Epithelial cell of prostate (primary cell): ENCODE results near the gene BARD1.
A peak's percentile ranks its signal among the peaks of the same experiment; 100 is the strongest.
"Not testable (repeated sequence)": the region's sequence is repeated elsewhere in the genome, so short reads cannot be mapped to it uniquely, and the experiment has no call there.

Source experiments
- DNase-seq: peaks from one replicate; pipeline ENCODE4 v3.0.0-alpha.2; 2011; ENCODE audit warnings: low read depth, low spot score
- H3K27ac ChIP-seq: fragments of 450-650 bp; 2 replicates; pipeline ENCODE4 v1.5.1; 2017; ENCODE audit warnings: mild to moderate bottlenecking

BARD1 gene

DNA sequence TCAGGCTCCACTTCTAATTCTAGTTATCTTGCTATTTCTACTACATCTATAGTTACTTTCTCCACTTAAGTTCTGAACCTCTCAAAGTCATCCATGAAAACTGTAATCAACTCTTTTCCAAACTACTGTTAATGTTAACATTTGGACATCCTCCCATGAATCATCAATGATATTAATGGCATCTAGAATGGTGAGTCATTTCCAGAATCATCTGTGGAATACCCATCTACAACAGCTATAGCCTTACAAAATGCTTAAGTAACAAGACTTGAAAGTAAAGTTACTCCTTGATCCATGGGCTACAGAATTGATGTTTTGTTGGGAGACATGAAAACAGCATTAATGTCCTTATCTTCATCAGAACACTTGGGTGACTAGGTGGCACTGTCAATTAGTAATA lies 35.4 kb downstream of the BARD1 start:
- no peak for DNase-seq
- no peak overlapping the region for H3K27ac ChIP-seq

- DNase-seq: no peak
- H3K27ac ChIP-seq: no peak overlapping the region
Observed at GRCh38 chr2:214772443-214773015, 37.0 kb downstream of the BARD1 start.

GRCh38 chr2:214765180-214765579 lies 44.3 kb downstream of the BARD1 start:
- peak; percentile 41 for DNase-seq
- no peak overlapping the region for H3K27ac ChIP-seq

- DNase-seq: no peak
- H3K27ac ChIP-seq: no peak overlapping the region
Observed at GRCh38 chr2:214753455-214753854, 56.0 kb downstream of the BARD1 start.

- H3K27ac ChIP-seq: no peak overlapping the region
- DNase-seq: no peak
Observed at GRCh38 chr2:214750529-214750928, 59.0 kb downstream of the BARD1 start.

DNA sequence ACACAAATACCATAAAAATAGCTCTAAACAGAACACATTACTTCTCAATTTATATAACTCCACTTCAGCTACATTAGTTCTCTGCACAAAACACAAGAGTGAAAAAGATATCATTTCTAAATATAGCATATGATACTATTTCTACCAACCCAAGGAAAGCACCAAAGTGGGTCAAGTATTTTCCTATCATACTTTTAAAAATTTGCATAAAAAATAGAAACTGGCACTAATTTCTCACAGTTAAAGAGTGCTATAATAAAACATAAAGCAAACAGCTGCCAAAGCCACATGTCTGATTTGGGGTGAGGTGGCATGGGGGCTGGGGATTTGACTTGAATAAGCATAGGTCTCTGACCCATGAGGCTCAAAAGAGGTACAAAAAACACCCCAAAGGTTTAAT lies 61.5 kb downstream of the BARD1 start:
- H3K27ac ChIP-seq: no peak overlapping the region
- no peak for DNase-seq

DNA sequence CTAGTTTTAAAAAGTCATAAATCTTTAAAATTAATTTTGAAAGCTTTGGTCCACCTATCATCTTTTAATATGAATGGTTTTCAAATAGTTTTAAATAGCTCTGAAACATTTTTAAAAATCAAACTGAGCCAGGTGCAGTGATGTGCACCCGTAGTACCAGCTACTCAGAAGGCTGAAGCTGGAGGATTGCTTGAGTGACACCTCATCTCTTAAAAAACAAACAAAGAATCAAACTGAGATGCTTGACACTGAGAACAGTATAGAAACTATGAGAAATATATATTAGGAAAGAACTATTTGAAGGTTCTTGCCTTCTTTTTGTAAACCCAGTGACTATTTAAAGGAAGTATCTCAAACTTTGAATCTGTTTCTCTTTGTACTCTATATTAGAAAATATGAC lies 67.4 kb downstream of the BARD1 start:
- H3K27ac ChIP-seq: no peak overlapping the region
- DNase-seq: no peak

DNA sequence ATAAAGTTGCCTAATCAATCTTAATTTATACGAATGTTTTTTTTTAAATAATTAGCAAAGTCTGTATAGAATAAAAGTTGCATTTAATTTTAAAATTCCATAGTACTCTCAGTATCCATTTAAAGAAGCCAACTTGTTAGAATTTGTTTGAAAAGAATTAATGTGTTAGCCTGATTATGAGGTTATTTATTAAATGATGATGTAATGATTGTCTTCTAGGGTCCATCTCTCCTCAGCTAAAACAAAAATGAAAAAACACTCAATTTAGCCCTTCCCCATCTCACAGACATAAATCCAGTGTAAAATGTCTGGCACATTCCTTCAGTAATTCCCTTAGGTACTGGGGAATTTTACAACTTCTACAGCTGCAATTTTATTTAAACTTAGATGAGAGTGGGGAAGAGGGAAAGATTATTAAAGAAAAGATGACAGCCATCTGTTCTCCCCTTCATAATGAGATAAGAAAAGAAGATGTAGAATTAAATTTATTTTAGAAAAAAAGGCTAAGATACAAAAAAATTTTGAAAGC lies 68.6 kb downstream of the BARD1 start:
- DNase-seq: no peak
- H3K27ac ChIP-seq: no peak overlapping the region

DNA sequence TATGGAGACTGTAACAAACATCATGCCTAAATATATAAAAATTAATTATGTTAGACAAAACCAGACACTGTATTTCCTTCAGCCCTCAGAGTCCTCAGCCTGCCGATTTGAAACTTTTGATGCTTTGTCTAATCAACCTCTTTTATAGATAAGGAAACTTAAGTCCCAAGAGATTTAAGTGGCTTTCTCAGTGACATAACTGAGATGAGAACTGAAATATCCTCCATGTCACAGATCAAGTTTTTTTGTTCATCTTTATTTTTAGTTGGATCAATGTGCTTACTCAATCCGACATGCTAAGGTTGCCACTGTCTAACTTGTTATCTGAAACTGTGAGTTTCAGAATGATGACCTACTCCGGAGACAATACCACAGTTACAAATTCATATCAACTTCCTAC lies 72.3 kb downstream of the BARD1 start:
- H3K27ac ChIP-seq: no peak overlapping the region
- DNase-seq: no peak

DNA sequence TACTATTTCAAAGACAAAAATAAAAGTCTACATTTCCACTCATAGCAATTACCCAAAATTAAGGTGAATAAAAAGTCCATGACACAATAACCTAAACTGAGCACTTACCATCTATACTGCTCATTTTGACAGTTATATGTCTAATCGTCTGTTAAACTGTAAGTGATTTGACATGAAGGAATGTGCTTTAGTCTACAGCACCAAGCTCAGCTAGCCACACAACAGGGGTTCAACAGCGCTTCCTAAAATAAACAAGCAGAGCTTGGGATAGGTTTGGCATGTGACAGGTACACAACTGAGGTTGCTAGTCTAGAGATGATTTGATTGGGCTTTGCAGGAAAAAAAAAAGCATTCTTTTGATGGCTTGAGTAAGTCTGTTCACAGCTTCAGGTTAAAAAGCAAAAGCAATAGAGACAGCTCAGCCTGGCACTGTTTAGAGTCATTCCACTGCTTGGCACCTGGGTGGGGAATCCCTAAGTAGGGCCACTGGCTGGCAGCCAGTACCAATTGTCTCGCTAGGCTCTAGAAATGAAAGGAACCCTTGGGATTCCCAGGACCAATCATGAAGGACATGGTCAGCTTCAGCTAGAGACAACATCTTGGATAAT lies 78.6 kb downstream of the BARD1 start:
- H3K27ac ChIP-seq: no peak overlapping the region
- no peak for DNase-seq

DNA sequence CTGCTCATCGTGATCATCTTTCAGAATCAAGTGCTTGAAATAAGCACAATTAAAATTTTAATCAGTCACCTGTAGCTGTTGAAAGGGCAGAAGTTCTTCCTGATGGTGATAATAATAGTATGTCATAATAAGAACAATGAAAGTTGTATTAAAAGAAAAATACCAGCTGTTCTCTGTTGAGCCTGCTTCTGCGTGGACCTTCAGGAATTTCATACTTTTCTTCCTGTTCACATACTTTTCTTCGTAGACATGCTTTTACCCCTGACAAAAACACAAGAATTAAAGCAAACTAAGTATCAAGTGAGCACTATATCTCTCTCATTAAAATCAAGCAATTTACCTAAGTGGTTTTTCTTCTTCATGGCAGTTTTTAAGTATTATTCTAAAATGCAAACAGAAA lies 79.2 kb downstream of the BARD1 start:
- DNase-seq: no peak
- H3K27ac ChIP-seq: no peak overlapping the region

GRCh38 chr2:214724741-214725140 lies 84.7 kb downstream of the BARD1 start:
- H3K27ac ChIP-seq: no peak overlapping the region
- DNase-seq: no peak

GRCh38 chr2:214717837-214718236 lies 91.6 kb downstream of the BARD1 start:
- not testable (repeated sequence) for DNase-seq, H3K27ac ChIP-seq

GRCh38 chr2:214716811-214717560 lies 92.5 kb downstream of the BARD1 start:
- no peak for DNase-seq
- no peak overlapping the region for H3K27ac ChIP-seq

- no peak overlapping the region for H3K27ac ChIP-seq
- no peak for DNase-seq
Observed at GRCh38 chr2:214715025-214715424, 94.5 kb downstream of the BARD1 start.

GRCh38 chr2:214713080-214713830 lies 96.2 kb downstream of the BARD1 start:
- peak; percentile 16 for DNase-seq
- no peak overlapping the region for H3K27ac ChIP-seq

- H3K27ac ChIP-seq: no peak overlapping the region
- DNase-seq: no peak
Observed at GRCh38 chr2:214710729-214711128, 98.8 kb downstream of the BARD1 start.

- DNase-seq: no peak
- no peak overlapping the region for H3K27ac ChIP-seq
Observed at GRCh38 chr2:214706986-214707385, 102.5 kb downstream of the BARD1 start.

DNA sequence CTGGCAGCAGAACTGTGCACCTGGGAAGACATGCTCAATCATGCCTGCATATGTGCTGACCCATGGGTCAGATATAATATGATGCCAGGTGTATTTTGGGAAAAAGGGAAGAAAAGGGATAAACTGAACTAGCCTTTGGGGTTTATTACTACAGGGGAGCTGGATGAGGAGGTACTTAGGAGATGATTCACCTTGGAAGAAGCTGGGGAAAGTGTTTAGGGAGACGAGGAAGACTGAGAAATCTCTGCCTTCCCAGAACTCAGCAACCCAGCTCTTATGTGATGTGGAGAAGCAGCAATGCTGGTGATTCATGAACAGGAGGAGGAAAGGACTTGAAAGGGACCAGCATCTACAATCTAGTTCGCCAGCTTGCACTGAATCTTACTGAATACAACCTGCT lies 110.2 kb downstream of the BARD1 start:
- DNase-seq: no peak
- no peak overlapping the region for H3K27ac ChIP-seq

DNA sequence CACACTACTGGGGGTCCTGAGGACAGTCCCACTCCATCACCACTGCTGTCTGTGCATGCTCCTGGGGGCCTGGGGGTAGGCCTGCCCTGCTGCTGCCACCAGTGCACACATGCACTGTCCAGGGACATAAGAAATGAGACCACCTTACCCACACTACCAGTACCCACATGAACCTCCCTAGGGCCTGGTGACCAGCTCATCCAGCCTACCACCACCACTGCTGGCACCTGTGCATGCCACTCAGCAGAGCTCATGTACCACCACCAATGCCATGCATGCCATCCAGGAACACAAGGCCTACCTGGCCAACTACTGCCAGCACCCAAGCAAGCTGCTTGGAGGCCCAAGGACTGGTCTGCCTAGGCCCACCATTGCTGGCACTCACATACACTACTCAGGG lies 112.8 kb downstream of the BARD1 start:
- no peak overlapping the region for H3K27ac ChIP-seq

DNA sequence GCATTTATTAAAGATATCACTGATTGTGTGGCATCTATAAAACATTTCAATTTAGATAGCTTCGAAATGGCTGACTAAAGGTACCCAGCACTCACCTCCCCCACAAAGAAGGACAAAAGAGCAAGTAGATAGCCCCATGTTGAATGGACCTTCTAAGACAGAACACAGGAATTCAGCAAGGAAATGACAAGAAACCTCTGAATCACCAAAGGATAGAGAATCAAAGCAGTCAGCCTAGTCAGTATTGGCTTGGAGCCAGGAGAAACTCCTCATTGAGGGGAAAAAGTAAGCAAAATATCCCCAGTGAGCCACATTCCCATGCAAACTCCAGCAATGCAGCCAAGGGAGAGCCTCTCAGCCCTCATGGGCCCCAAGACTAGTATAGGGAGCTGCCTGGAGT lies 113.7 kb downstream of the BARD1 start:
- DNase-seq: no peak
- H3K27ac ChIP-seq: no peak overlapping the region

More for the DNA sequence above, 112.8 kb downstream of the BARD1 start:
- DNase-seq: no peak
